A549 treated with GW870086 at 1 μM for 4 hours (cell line): ENCODE data around the gene HDDC3. TPM values are rescaled to one million over a fixed set of nuclear protein-coding genes. Genes with fewer than 3 reads are reported as not detected.

ENCODE experiments used
- total RNA-seq: library from RNA; stranded (reverse); fragments of 200-300 nt; extraction: Qiagen RNA extraction; gene quantifications from 5 replicates; pipeline ENCODE4 v1.2.3, GENCODE V29; 2022; ENCODE audit warnings: low read depth

Gene HDDC3
- total RNA-seq, result 27.1 to 34.8 TPM (median 30.9 TPM) in 5 replicates

GRCh38 chr15:90931828-90932659, at the start of gene HDDC3:
Gene HDDC3, minus strand, starts transcription at chr15:90932549. Its CDS starts 9 bp downstream, at chr15:90932540.

GRCh38 chr15:90954712-90955623, 22.6 kb upstream of the HDDC3 start, which contains the start of gene RCCD1:
Gene RCCD1, plus strand, starts transcription at chr15:90954884. Its CDS starts 1,851 bp downstream, at chr15:90956735.

GRCh38 chr15:90934949-90935751, 2.8 kb upstream of the HDDC3 start, which contains the start of gene UNC45A:
Gene UNC45A, plus strand, starts transcription at chr15:90935285. Its CDS starts 40 bp downstream, at chr15:90935325.

GRCh38 chr15:90902840-90903732, 29.3 kb downstream of the HDDC3 start, which contains the start of gene MAN2A2:
Gene MAN2A2, plus strand, starts transcription at chr15:90903302. Its CDS starts 906 bp downstream, at chr15:90904208.

DNA sequence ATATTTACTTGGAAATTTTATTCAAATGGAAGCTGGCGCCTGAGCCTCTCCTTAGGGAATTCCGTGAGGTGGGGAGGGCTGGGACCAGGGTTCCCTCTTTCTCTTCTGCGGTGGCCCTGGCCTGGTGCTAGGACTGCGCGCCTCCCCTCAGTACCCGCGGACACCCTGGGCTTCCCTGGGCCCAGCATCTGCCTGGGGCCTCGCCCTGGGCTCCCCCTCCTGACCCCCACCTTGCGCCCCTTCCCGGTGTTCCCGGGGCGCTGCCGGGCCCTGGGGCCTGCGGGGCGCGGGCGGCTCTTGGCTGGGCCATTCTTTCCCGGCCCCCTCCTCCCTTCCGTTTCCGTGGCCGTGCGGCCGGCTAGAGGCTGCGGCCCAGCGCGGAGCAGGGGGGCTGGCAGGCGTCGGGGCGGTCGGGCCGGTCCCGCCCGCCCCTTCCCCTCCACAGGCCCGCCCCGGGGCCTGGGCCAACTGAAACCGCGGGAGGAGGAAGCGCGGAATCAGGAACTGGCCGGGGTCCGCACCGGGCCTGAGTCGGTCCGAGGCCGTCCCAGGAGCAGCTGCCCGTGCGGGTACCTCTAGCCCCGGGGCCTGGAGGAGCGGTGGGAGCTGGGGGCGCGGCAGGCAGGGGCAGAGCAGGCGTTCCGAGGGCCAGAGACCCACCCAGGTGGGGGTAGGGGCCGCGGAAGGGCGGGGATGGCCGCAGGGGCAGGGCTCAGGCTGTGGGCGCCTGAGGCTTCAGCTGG, 48.2 kb downstream of the HDDC3 start, which contains the start of gene FES:
Gene FES (plus strand): TSS at position 529 of the 743 bp plus-strand sequence. CDS start 542 bp downstream, outside the sequence.

Other genes starting within 250 kb of the HDDC3 start
- 11.0 to 13.3 TPM (median 11.9 TPM) in 5 replicates for gene BLM, start 215.2 kb downstream of the HDDC3 start, total RNA-seq
- 43.7 to 65.2 TPM (median 59.3 TPM) in 5 replicates for gene FURIN, start 64.0 kb downstream of the HDDC3 start, total RNA-seq
- 0.51 to 1.3 TPM (median 0.99 TPM) in 5 replicates for gene FES, start 48.0 kb downstream of the HDDC3 start, total RNA-seq
- 21.5 to 31.1 TPM (median 29.2 TPM) in 5 replicates for gene MAN2A2, start 29.2 kb downstream of the HDDC3 start, total RNA-seq
- 52.7 to 60.0 TPM (median 54.3 TPM) in 5 replicates for gene UNC45A, start 2.7 kb upstream of the HDDC3 start, total RNA-seq
- 31.1 to 52.4 TPM (median 37.1 TPM) in 5 replicates for gene RCCD1, start 22.3 kb upstream of the HDDC3 start, total RNA-seq
- gene PRC1, start 62.0 kb upstream of the HDDC3 start, total RNA-seq, result 181 to 221 TPM (median 207 TPM) in 5 replicates
- gene VPS33B, start 90.0 kb upstream of the HDDC3 start, total RNA-seq, result 12.3 to 17.6 TPM (median 15.0 TPM) in 5 replicates
- 0.06 to 0.15 TPM (median 0.12 TPM) in 4 of 5 replicates, not detected in the other for gene SV2B, start 167.7 kb upstream of the HDDC3 start, total RNA-seq